ENCODE measurements around the gene MLEC.

DNA sequence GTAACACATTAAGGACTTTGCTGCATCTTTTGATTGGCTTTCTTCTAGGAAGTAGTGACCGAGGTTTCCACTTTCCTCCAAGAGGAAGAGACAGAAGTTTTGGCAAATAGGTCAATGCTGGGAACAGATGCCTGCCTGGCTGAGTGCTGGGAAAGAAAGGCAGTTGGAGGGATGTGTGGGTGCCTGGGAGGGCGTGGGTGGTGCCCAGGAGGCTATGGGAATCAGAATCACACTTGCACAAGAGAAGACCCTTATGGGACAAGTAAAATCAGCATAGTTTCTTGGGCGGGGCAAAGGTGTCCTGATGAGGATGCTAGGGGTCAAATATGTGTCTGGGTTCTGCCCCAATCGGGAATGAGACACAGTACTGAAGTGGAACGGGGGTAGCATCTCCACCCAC is 37.8 kb downstream of the MLEC start:
- TF ChIP-seq, protein P1, sequence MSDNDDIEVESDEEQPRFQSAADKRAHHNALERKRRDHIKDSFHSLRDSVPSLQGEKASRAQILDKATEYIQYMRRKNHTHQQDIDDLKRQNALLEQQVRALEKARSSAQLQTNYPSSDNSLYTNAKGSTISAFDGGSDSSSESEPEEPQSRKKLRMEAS (IDR thresholded peaks at IDR 0.05), result no peak
- TF ChIP-seq CHD4 (IDR thresholded peaks at IDR 0.05; ENCODE audit: borderline replicate concordance), result no peak
- TF ChIP-seq, protein P2, sequence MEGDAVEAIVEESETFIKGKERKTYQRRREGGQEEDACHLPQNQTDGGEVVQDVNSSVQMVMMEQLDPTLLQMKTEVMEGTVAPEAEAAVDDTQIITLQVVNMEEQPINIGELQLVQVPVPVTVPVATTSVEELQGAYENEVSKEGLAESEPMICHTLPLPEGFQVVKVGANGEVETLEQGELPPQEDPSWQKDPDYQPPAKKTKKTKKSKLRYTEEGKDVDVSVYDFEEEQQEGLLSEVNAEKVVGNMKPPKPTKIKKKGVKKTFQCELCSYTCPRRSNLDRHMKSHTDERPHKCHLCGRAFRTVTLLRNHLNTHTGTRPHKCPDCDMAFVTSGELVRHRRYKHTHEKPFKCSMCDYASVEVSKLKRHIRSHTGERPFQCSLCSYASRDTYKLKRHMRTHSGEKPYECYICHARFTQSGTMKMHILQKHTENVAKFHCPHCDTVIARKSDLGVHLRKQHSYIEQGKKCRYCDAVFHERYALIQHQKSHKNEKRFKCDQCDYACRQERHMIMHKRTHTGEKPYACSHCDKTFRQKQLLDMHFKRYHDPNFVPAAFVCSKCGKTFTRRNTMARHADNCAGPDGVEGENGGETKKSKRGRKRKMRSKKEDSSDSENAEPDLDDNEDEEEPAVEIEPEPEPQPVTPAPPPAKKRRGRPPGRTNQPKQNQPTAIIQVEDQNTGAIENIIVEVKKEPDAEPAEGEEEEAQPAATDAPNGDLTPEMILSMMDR (IDR thresholded peaks at IDR 0.05), result no peak
- no peak for TF ChIP-seq RFX5 (IDR thresholded peaks at IDR 0.05)
- no peak for TF ChIP-seq ZNF302 (CRISPR knock-in tag; IDR thresholded peaks at IDR 0.05)
- no peak for TF ChIP-seq RAD21 (conservative IDR thresholded peaks at IDR 0.05 in 1 of 2, IDR thresholded peaks at IDR 0.05 in 1 of 2)
- no peak for TF ChIP-seq TP53 (CRISPR knock-in tag; IDR thresholded peaks at IDR 0.05)
- no peak for TF ChIP-seq MAZ (IDR thresholded peaks at IDR 0.05; ENCODE audit: borderline replicate concordance, low read depth, low read length)
- TF ChIP-seq E2F6 (IDR thresholded peaks at IDR 0.05; ENCODE audit: borderline replicate concordance, low read depth), result no peak
- no peak for TF ChIP-seq PHF8 (IDR thresholded peaks at IDR 0.05; ENCODE audit: borderline replicate concordance, low read depth)
- TF ChIP-seq POLR2A (IDR thresholded peaks at IDR 0.05; ENCODE audit: low read length), result no peak
- TF ChIP-seq KDM1A (IDR thresholded peaks at IDR 0.05; ENCODE audit: low read depth), result no peak
- no peak for TF ChIP-seq NR3C1 (IDR thresholded peaks at IDR 0.05)
